K562 (cell line): ENCODE data around the gene TMEM208. TPM values are rescaled to one million over a fixed set of nuclear protein-coding genes. Genes with fewer than 3 reads are reported as not detected.

Source experiments
- ATAC-seq: fragments of 200-7000 bp; cut with Tn5 transposase; 3 replicates; pipeline ENCODE4 v1.9.1; 2020; ENCODE audit warnings: moderate library complexity
- BruUV-seq: library from RNA; stranded (reverse); fragments of 400-500 nt; replicated peaks from 2 replicates; lab custom pipeline; 2021; lab: Mats Ljungman, UMichigan
- CTCF ChIA-PET: fragments of 300-600 bp; formaldehyde crosslinking; extraction: SDS; loops from one replicate; lab custom pipeline; 2021; ENCODE audit warnings: low intra/inter-chr PET ratio; lab: Yijun Ruan, JAX
- POLR2A ChIA-PET: fragments of 300-600, 350-650 bp; sonication (Branson Sonifier 250); formaldehyde crosslinking; extraction: SDS; loops from one replicate; lab custom pipeline; 2021; ENCODE audit warnings: antibody characterized with exemption, inconsistent platforms; lab: Yijun Ruan, JAX
- DNase-seq, 4 experiments: peaks; one replicate each; pipeline versions ENCODE4 v3.0.0 to v3.0.0-alpha.2; 2011 to 2018; ENCODE audit warnings: low spot score in 3 of 4, mixed read lengths in 3 of 4; ENCODE audit errors: extremely low read depth in 1 of 4
- FAIRE-seq: peaks from 2 replicates; lab custom pipeline; 2011; peaks lifted over from hg19 to GRCh38; lab: Jason Lieb, UNC
- H2AFZ ChIP-seq: 2 replicates; pipeline ENCODE4 v1.6.0; 2011; ENCODE audit warnings: low read depth, low read length, control low read depth, inconsistent platforms
- H3K27ac ChIP-seq: fragments of 200-600 bp; 3 replicates; pipeline ENCODE4 v1.8.0; 2011; ENCODE audit warnings: low read depth, mild to moderate bottlenecking, control low read depth, inconsistent platforms, low read length, moderate library complexity, mixed read lengths; ENCODE audit errors: extremely low read depth
- H3K27me3 ChIP-seq, 2 experiments: fragments of 300-600 bp in 1 of 2; 2 replicates in 1 of 2; 3 replicates in 1 of 2; pipeline versions ENCODE4 v1.6.0 to v1.8.0; 2011; ENCODE audit warnings: inconsistent platforms in 2 of 2, low read length in 2 of 2, mild to moderate bottlenecking in 1 of 2, mixed read lengths in 1 of 2, moderate library complexity in 1 of 2; ENCODE audit not compliant: control insufficient read depth in 2 of 2, insufficient read depth in 2 of 2
- H3K36me3 ChIP-seq: fragments of 300-600 bp; 3 replicates; pipeline ENCODE4 v1.8.0; 2011; ENCODE audit warnings: mild to moderate bottlenecking, low read length, inconsistent platforms; ENCODE audit not compliant: control insufficient read depth, insufficient read depth
- H3K4me1 ChIP-seq, 2 experiments: fragments of 200-600 bp in 1 of 2; replicated peaks in 1 of 2; 2 replicates in 1 of 2; 3 replicates in 1 of 2; pipeline versions ENCODE4 v1.5.1 to v1.8.0; 2011; ENCODE audit warnings: inconsistent platforms in 2 of 2, low read length in 2 of 2, mild to moderate bottlenecking in 1 of 2, mixed read lengths in 1 of 2, moderate library complexity in 1 of 2; ENCODE audit not compliant: control insufficient read depth in 2 of 2, insufficient read depth in 2 of 2
- H3K4me2 ChIP-seq: 2 replicates; pipeline ENCODE4 v1.6.1; 2011; ENCODE audit warnings: low read length, control low read depth, inconsistent platforms, mixed read lengths; ENCODE audit not compliant: insufficient read depth
- H3K4me3 ChIP-seq: fragments of 200-600 bp; sonication (generic), shearing (Covaris generic); 2 replicates; pipeline ENCODE4 v1.5.1; 2016; ENCODE audit warnings: control low read depth, inconsistent platforms
- H3K79me2 ChIP-seq: fragments of 200-600 bp; 3 replicates; pipeline ENCODE4 v1.8.0; 2011; ENCODE audit warnings: low read length, inconsistent platforms; ENCODE audit not compliant: control insufficient read depth, insufficient read depth
- H3K9ac ChIP-seq, 2 experiments: 2 replicates each; pipeline versions ENCODE4 v1.6.0 to v1.6.1; 2011; ENCODE audit warnings: low read depth in 2 of 2, low read length in 2 of 2, control low read depth in 1 of 2, inconsistent platforms in 1 of 2, mild to moderate bottlenecking in 1 of 2, mixed read lengths in 1 of 2; ENCODE audit not compliant: insufficient read depth in 1 of 2
- H3K9me1 ChIP-seq: one replicate; pipeline ENCODE4 v1.6.0; 2011; ENCODE audit warnings: inconsistent platforms, mild to moderate bottlenecking, low read length, moderate library complexity; ENCODE audit not compliant: control insufficient read depth, insufficient read depth
- H3K9me3 ChIP-seq: replicated peaks from 2 replicates; pipeline ENCODE4 v1.5.1; 2011; ENCODE audit warnings: low read depth, low read length, inconsistent platforms; ENCODE audit not compliant: control insufficient read depth, insufficient read depth
- H4K20me1 ChIP-seq: replicated peaks from 2 replicates; pipeline ENCODE4 v1.6.1; 2011; ENCODE audit warnings: low read length, inconsistent platforms, mixed read lengths; ENCODE audit not compliant: control insufficient read depth, insufficient read depth
- MAZ ChIP-seq, 2 experiments: fragments of 450-650 bp in 1 of 2; sonication (generic) in 1 of 2; formaldehyde crosslinking; IDR thresholded peaks in 1 of 2; conservative IDR thresholded peaks in 1 of 2; 2 replicates each; pipeline versions ENCODE4 v1.4.0 to v1.5.0; 2020; ENCODE audit warnings: mild to moderate bottlenecking in 1 of 2, missing genetic modification reagents in 1 of 2
- MYNN ChIP-seq, 2 experiments: sonication (generic); formaldehyde crosslinking in 1 of 2; IDR thresholded peaks; 2 replicates each; pipeline versions ENCODE4 v1.5.0 to v1.6.1; 2016 to 2020; ENCODE audit warnings: antibody characterized with exemption in 1 of 2, missing genetic modification reagents in 1 of 2
- RBM22 ChIP-seq: fragments of 200-400 bp; formaldehyde crosslinking; IDR thresholded peaks from 2 replicates; pipeline ENCODE4 v1.6.1; 2018; ENCODE audit warnings: low read length, low read depth; ENCODE audit not compliant: poor library complexity, severe bottlenecking
- SIRT6 ChIP-seq: IDR thresholded peaks from one replicate; pipeline ENCODE4 v1.6.1; 2012; ENCODE audit warnings: low read depth, mild to moderate bottlenecking, control low read depth, inconsistent platforms, low read length, moderate library complexity
- ZFX ChIP-seq: sonication (generic); formaldehyde crosslinking; IDR thresholded peaks from 2 replicates; pipeline ENCODE4 v1.8.0; 2022; ENCODE audit warnings: mild to moderate bottlenecking, missing genetic modification reagents, moderate library complexity
- WGBS: fragments of 100-300 bp; shearing (Covaris generic); methylation state at CpG from one replicate; pipeline ENCODE4 v1.1.6; 2016; ENCODE audit warnings: low coverage, mixed read lengths; ENCODE audit not compliant: insufficient coverage; ENCODE audit errors: missing lambda C conversion rate; 5-methylcytosine and 5-hydroxymethylcytosine counted together
- in situ Hi-C: fragments of 300-500 bp; cut with MboI; formaldehyde crosslinking; loops from 4 replicates; pipeline ENCODE4 v1.15.0; 2018; ENCODE audit warnings: inconsistent platforms, mixed read lengths
- intact Hi-C: fragments of 100-400 bp; cut with micrococcal nuclease; formaldehyde crosslinking; loops from 2 replicates; pipeline ENCODE4 v1.14.2; 2022
- polyA plus RNA-seq, 8 experiments: library from polyadenylated mRNA; depleted of rRNA in 4 of 8; stranded (reverse) in 5 of 8; unstranded in 3 of 8; fragments of >200 nt; fragmentation: Nextera tagmentation in 2 of 8; fragmentation: Illumina TruSeq in 1 of 8; extraction: Ambion mirVana in 2 of 8; extraction: Trizol in 1 of 8; gene quantifications; 2 replicates each; pipeline versions ENCODE4 v1.2.1 to v1.2.3, GENCODE V29; 2011 to 2014; ENCODE audit warnings: inconsistent platforms in 1 of 8, missing spikeins in 1 of 8
- total RNA-seq, 7 experiments: library from RNA; depleted of rRNA in 6 of 7; stranded (reverse); fragments of >200 nt in 6 of 7; fragmentation: Illumina TruSeq in 2 of 7; extraction: Trizol in 2 of 7; gene quantifications; 2 replicates each; pipeline versions ENCODE4 v1.2.1 to v1.2.3, GENCODE V29; 2011 to 2021; ENCODE audit warnings: low replicate concordance in 1 of 7
- TF ChIP-seq, protein P1 (sequence below): fragments of 450-650 bp; IDR thresholded peaks from 2 replicates; pipeline ENCODE4 v1.6.1; 2018; ENCODE audit not compliant: partially characterized antibody
- TF ChIP-seq, protein P2 (sequence below): sonication (generic); formaldehyde crosslinking; IDR thresholded peaks from 2 replicates; pipeline ENCODE4 v1.8.1; 2023; ENCODE audit warnings: mild to moderate bottlenecking, missing genetic modification reagents

TMEM208 gene
- total and polyA plus RNA-seq, 9 of the 15 experiments (the other 6 are each of a cell fraction or from before 2014, with no cell fraction given): 31.8 to 239 (median 54.3) TPM

GRCh38 chr16:67185651-67186134 lies 41.2 kb upstream of the TMEM208 start (continued):
- TF ChIP-seq, protein P1, sequence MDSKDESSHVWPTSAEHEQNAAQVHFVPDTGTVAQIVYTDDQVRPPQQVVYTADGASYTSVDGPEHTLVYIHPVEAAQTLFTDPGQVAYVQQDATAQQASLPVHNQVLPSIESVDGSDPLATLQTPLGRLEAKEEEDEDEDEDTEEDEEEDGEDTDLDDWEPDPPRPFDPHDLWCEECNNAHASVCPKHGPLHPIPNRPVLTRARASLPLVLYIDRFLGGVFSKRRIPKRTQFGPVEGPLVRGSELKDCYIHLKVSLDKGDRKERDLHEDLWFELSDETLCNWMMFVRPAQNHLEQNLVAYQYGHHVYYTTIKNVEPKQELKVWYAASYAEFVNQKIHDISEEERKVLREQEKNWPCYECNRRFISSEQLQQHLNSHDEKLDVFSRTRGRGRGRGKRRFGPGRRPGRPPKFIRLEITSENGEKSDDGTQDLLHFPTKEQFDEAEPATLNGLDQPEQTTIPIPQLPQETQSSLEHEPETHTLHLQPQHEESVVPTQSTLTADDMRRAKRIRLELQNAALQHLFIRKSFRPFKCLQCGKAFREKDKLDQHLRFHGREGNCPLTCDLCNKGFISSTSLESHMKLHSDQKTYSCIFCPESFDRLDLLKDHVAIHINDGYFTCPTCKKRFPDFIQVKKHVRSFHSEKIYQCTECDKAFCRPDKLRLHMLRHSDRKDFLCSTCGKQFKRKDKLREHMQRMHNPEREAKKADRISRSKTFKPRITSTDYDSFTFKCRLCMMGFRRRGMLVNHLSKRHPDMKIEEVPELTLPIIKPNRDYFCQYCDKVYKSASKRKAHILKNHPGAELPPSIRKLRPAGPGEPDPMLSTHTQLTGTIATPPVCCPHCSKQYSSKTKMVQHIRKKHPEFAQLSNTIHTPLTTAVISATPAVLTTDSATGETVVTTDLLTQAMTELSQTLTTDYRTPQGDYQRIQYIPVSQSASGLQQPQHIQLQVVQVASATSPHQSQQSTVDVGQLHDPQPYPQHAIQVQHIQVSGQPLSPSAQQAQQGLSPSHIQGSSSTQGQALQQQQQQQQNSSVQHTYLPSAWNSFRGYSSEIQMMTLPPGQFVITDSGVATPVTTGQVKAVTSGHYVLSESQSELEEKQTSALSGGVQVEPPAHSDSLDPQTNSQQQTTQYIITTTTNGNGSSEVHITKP: peak; percentile 55

DNA sequence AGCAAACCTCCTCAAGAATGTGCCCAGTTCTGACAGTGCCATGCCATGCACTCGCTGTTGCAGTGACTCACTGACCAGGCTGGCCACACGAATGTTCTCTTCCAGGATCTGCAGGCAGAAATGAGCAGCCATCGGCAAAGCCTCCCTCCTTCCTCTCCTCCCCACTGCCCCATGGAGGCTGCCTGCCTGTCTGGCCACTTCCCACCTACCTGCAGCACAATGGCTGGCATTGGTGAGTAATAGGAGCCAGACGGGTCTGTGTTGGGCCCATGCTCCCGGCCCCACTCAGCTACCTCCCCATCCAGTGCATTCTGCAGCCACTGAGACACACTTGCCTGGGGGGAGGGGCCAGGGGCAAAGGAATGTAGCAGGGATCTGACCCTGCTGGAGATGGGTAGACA lies 40.4 kb upstream of the TMEM208 start:
- no peak overlapping the region for H3K27ac ChIP-seq
- DNase-seq: no peak
- WGBS: 0% methylated on average over 4 of the region's 5 CpGs
- H3K4me1 ChIP-seq: peaks cover 32 to 52% of the 10 kb centered on the region in 2 experiments
- no peak for ATAC-seq
- no peak overlapping the region for H3K4me3 ChIP-seq
- in situ Hi-C loops (no loop called here), intact Hi-C loops (loop anchor here (10.0 kb wide), 2 partner anchors 172 to 232 kb away; no protein-coding TSS in a partner anchor)
- no peak overlapping the region for H3K4me2 ChIP-seq
- ChIA-PET POLR2A (no interaction called here), CTCF (no interaction called here)
- no TSS peak for BruUV-seq
- H3K9ac ChIP-seq: no peak overlapping the region
- H3K9me1 ChIP-seq: no peaks in the 10 kb centered on the region
- no peaks in the 10 kb centered on the region for H3K27me3 ChIP-seq
- no peaks in the 10 kb centered on the region for H3K9me3 ChIP-seq
- peaks cover 17% of the 10 kb centered on the region for H3K79me2 ChIP-seq
- H2AFZ ChIP-seq: no peak overlapping the region
- H3K36me3 ChIP-seq: no peaks in the 10 kb centered on the region
- FAIRE-seq: no peak
- peaks cover 11% of the 10 kb centered on the region for H4K20me1 ChIP-seq
- TF ChIP-seq MAZ (CRISPR knock-in tag; conservative IDR thresholded peaks at IDR 0.05 in 1 of 2, IDR thresholded peaks at IDR 0.05 in 1 of 2): no peak
- TF ChIP-seq, protein P2, sequence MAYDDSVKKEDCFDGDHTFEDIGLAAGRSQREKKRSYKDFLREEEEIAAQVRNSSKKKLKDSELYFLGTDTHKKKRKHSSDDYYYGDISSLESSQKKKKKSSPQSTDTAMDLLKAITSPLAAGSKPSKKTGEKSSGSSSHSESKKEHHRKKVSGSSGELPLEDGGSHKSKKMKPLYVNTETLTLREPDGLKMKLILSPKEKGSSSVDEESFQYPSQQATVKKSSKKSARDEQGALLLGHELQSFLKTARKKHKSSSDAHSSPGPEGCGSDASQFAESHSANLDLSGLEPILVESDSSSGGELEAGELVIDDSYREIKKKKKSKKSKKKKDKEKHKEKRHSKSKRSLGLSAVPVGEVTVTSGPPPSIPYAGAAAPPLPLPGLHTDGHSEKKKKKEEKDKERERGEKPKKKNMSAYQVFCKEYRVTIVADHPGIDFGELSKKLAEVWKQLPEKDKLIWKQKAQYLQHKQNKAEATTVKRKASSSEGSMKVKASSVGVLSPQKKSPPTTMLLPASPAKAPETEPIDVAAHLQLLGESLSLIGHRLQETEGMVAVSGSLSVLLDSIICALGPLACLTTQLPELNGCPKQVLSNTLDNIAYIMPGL (CRISPR knock-in tag): no peak
- no peak for TF ChIP-seq ZFX (CRISPR knock-in tag)
- TF ChIP-seq MYNN (IDR thresholded peaks at IDR 0.05): no peak
- TF ChIP-seq MYNN (CRISPR knock-in tag; IDR thresholded peaks at IDR 0.05): no peak
- no peak for TF ChIP-seq SIRT6
- no peak for TF ChIP-seq RBM22
